Lower lobe of right lung (tissue), 2 donors: ENCODE results near the gene STAT4. TPM values are rescaled to one million over a fixed set of nuclear protein-coding genes. Genes with fewer than 3 reads are reported as not detected.

Experiments
- ATAC-seq, 2 donors: fragments of 200-7000 bp; cut with Tn5 transposase; one replicate each; pipeline ENCODE4 v1.9.1; 2020 to 2022; ENCODE audit warnings: mild to moderate bottlenecking in 2 of 2, moderate library complexity in 2 of 2
- DNase-seq: peaks from one replicate; pipeline ENCODE4 v3.0.0-alpha.2; 2020
- H3K27ac ChIP-seq: fragments of 200-600 bp; one replicate; pipeline ENCODE4 v1.8.0; 2022
- H3K27me3 ChIP-seq: fragments of 200-600 bp; one replicate; pipeline ENCODE4 v1.8.0; 2022; ENCODE audit warnings: low read depth
- H3K36me3 ChIP-seq: fragments of 200-600 bp; one replicate; pipeline ENCODE4 v1.8.0; 2022; ENCODE audit warnings: mild to moderate bottlenecking
- H3K4me1 ChIP-seq: fragments of 200-600 bp; one replicate; pipeline ENCODE4 v1.8.0; 2022
- H3K4me3 ChIP-seq: fragments of 200-600 bp; one replicate; pipeline ENCODE4 v1.8.0; 2022; ENCODE audit warnings: mild to moderate bottlenecking
- H3K9me3 ChIP-seq: fragments of 200-600 bp; one replicate; pipeline ENCODE4 v1.8.0; 2022
- intact Hi-C: fragments of 100-400 bp; cut with DNase I; formaldehyde crosslinking; loops from one replicate; pipeline ENCODE4 v1.11.0; 2022
- total RNA-seq: library from RNA; stranded (reverse); fragmentation: NEBNext Ultra II Directional; extraction: Animal tissue kit (Norgen Biotek cat#: 25700); gene quantifications from one replicate; pipeline ENCODE4 v1.2.1, GENCODE V29; 2021
- TF ChIP-seq, protein P1 (sequence below): fragments of 200-600 bp; IDR thresholded peaks from one replicate; pipeline ENCODE4 v1.8.0; 2022; ENCODE audit warnings: antibody characterized with exemption, mild to moderate bottlenecking
- donor health status: DM: no; HTN: yes; CAD: no; lungs with severe emphysema.

The STAT4 gene
- total RNA-seq, 1 donor from 2014 or later: 5.8 TPM

GRCh38 chr2:191145769-191146471, 4.9 kb downstream of the STAT4 start:
- Histone ChIP-seq H3K27ac (no peak overlapping the region), H3K36me3 (peaks cover 4% of the 10 kb centered on the region), H3K4me3 (no peak overlapping the region), H3K27me3 (no peaks in the 10 kb centered on the region), H3K4me1 (peaks cover 8% of the 10 kb centered on the region), H3K9me3 (no peaks in the 10 kb centered on the region)
- no peak for DNase-seq
- TF ChIP-seq, protein P1, sequence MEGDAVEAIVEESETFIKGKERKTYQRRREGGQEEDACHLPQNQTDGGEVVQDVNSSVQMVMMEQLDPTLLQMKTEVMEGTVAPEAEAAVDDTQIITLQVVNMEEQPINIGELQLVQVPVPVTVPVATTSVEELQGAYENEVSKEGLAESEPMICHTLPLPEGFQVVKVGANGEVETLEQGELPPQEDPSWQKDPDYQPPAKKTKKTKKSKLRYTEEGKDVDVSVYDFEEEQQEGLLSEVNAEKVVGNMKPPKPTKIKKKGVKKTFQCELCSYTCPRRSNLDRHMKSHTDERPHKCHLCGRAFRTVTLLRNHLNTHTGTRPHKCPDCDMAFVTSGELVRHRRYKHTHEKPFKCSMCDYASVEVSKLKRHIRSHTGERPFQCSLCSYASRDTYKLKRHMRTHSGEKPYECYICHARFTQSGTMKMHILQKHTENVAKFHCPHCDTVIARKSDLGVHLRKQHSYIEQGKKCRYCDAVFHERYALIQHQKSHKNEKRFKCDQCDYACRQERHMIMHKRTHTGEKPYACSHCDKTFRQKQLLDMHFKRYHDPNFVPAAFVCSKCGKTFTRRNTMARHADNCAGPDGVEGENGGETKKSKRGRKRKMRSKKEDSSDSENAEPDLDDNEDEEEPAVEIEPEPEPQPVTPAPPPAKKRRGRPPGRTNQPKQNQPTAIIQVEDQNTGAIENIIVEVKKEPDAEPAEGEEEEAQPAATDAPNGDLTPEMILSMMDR: no peak
- ATAC-seq: no peak
- intact Hi-C loops: no loop called here

- H3K4me1 ChIP-seq: no peaks in the 10 kb centered on the region
- H3K36me3 ChIP-seq: peaks cover 4% of the 10 kb centered on the region
- H3K27ac ChIP-seq: no peak overlapping the region
- no peak for DNase-seq
- H3K4me3 ChIP-seq: no peak overlapping the region
- H3K27me3 ChIP-seq: no peaks in the 10 kb centered on the region
- TF ChIP-seq, protein P1: no peak
- intact Hi-C loops: no loop called here
- H3K9me3 ChIP-seq: no peaks in the 10 kb centered on the region
- no peak for ATAC-seq
These were observed 6.6 kb downstream of the STAT4 start for GRCh38 chr2:191144217-191144616.

- H3K27me3 ChIP-seq: no peaks in the 10 kb centered on the region
- TF ChIP-seq, protein P1: no peak
- H3K4me3 ChIP-seq: no peak overlapping the region
- peaks cover 4% of the 10 kb centered on the region for H3K36me3 ChIP-seq
- intact Hi-C loops: no loop called here
- H3K27ac ChIP-seq: no peak overlapping the region
- no peaks in the 10 kb centered on the region for H3K4me1 ChIP-seq
- DNase-seq (no peak), ATAC-seq (no peak)
- no peaks in the 10 kb centered on the region for H3K9me3 ChIP-seq
These were observed 7.0 kb downstream of the STAT4 start for GRCh38 chr2:191143791-191144190.

- no peaks in the 10 kb centered on the region for H3K27me3 ChIP-seq
- TF ChIP-seq, protein P1: no peak
- ATAC-seq: no peak
These were observed 21.9 kb downstream of the STAT4 start for GRCh38 chr2:191128911-191129304.

GRCh38 chr2:191128172-191128910, 22.5 kb downstream of the STAT4 start:
- DNase-seq (no peak), ATAC-seq (peak in 1 of 2 donors; percentile 48)
- TF ChIP-seq, protein P1: no peak
- no peaks in the 10 kb centered on the region for H3K4me1 ChIP-seq
- no peaks in the 10 kb centered on the region for H3K27me3 ChIP-seq
- no peaks in the 10 kb centered on the region for H3K36me3 ChIP-seq
- intact Hi-C loops: no loop called here
- H3K9me3 ChIP-seq: no peaks in the 10 kb centered on the region
- H3K4me3 ChIP-seq: no peak overlapping the region
- no peak overlapping the region for H3K27ac ChIP-seq

More at GRCh38 chr2:191128911-191129304, 21.9 kb downstream of the STAT4 start:
- no peaks in the 10 kb centered on the region for H3K9me3 ChIP-seq
- no peak overlapping the region for H3K4me3 ChIP-seq
- no peaks in the 10 kb centered on the region for H3K4me1 ChIP-seq
- no peak for DNase-seq
- no peak overlapping the region for H3K27ac ChIP-seq
- intact Hi-C loops: no loop called here
- H3K36me3 ChIP-seq: no peaks in the 10 kb centered on the region
